GM23248 (cell line): ENCODE results near the gene PRSS8.

Source experiments
- EZH2 ChIP-seq: fragments of 200-600 bp; sonication (generic); IDR thresholded peaks from 2 replicates; pipeline ENCODE4 v1.6.1; 2018; ENCODE audit warnings: antibody characterized with exemption, mild to moderate bottlenecking; ENCODE audit not compliant: insufficient read depth, poor library complexity, severe bottlenecking
- EZH2phosphoT487 ChIP-seq: fragments of 200-600 bp; sonication (generic); IDR thresholded peaks from 2 replicates; pipeline ENCODE4 v1.6.1; 2018; ENCODE audit warnings: antibody characterized with exemption, moderate library complexity, mild to moderate bottlenecking, low read depth; ENCODE audit not compliant: insufficient read depth

GRCh38 chr16:31083081-31083480 is 52.4 kb downstream of the PRSS8 start:
- TF ChIP-seq EZH2, result no peak
- no peak for TF ChIP-seq EZH2phosphoT487
